Activated T-cell treated with anti-CD3 and anti-CD28 coated beads for 4 hours (primary cell): Measurements from ENCODE around the gene HTR3B.

Experiments used
- DNase-seq: peaks from one replicate; pipeline ENCODE4 v3.0.0-alpha.2; 2020

The HTR3B gene

DNA sequence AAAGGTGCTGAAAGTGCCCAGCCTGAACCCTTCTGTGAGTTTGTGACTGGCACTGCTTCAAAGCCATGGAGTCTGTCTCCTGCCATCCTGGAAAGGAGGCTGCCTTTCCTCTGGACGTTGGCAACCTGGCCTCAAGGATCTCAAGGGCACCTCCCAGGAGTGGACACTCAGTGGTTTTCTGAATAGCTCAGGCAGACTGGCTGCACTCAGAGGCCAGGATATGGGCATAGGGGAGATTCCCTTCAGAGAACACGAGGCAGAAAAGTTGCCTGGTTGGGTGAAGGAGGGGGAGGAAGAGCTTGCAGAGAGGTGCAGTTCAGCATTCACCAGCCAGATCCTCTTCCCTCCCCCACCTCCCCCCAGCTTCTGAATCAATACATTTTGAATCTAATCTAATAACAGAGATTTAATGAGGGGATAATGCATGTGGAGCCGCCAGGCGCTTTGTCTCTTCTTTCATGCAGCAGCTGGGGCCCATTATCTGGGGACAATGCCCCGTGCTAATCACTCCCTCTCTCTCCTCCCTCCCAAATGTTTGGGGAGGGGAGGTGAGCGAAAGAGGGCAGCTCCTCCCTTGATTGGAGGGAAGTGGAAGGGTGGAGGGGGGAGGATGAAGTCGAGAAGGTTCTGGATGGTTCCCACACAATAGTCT, 88.0 kb downstream of the HTR3B start:
- no peak for DNase-seq

DNA sequence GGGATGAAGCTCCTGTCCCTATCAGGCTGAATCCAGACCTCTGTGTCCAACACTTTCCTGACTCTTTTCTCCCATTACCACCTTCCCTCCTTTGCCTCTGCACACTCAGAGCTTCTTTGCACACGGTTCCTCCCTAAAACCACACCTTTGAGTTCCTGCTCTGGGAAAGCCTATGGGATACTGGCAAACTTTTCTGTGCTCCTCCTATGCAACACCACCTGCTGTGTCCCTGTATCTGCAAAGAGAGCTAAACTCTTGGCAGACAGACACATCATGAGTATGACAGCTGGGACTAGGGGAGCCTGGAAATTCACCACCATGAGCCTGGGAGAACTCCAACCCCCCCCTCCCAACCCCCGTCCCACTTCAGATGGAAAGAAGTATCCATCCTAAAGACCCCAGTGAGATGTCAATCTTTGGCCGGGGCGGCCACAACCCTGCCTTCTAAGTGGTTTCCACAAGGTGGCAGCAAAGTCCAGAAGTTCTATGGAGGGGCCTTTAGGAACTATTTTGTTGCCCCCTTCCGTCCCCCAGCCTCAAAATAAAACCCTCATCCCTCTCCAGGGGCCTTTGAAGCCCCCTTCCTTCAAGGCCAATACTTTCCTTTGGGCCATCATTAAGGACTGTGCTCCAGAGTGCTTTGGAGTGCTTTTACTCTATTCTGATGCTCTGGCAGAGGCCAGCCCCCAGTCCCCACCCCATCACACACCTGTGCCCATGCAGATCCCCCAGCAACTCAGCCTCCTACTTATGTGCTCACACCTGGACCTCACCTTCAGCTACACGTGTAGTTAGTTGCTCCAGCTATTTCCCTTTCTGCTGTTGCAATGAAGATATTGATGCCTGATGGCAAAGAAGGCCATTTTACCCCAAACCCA, 89.7 kb downstream of the HTR3B start:
- peak; percentile 28 for DNase-seq
